T-helper 1 cell treated with Interleukin-12 subunit alpha and Interleukin-12 subunit beta and Interleukin-4 antibody, amounts not matched to agents 30 μg/mL and 1 μg/mL, for 36 hours (primary cell): ENCODE data around the gene AGXT.

ENCODE experiments used
- H3K27ac Mint-ChIP-seq: one replicate; pipeline ENCODE4 v1.8.0; 2021; ENCODE audit warnings: mild to moderate bottlenecking, mixed read lengths
- H3K27me3 Mint-ChIP-seq: one replicate; pipeline ENCODE4 v1.8.0; 2021; ENCODE audit warnings: low read depth, mixed read lengths
- H3K36me3 Mint-ChIP-seq: one replicate; pipeline ENCODE4 v1.8.0; 2021; ENCODE audit warnings: low read depth, mixed read lengths
- H3K4me1 Mint-ChIP-seq: one replicate; pipeline ENCODE4 v1.8.0; 2021; ENCODE audit warnings: low read depth, mixed read lengths
- H3K4me3 Mint-ChIP-seq: one replicate; pipeline ENCODE4 v1.8.0; 2021; ENCODE audit warnings: mild to moderate bottlenecking, moderate library complexity, mixed read lengths
- H3K9me3 Mint-ChIP-seq: one replicate; pipeline ENCODE4 v1.8.0; 2021; ENCODE audit warnings: mixed read lengths

Gene AGXT

GRCh38 chr2:240868286-240869108 lies at the start of gene AGXT:
AGXT (plus strand) TSS chr2:240868824; CDS start chr2:240868866, 42 bp downstream.
- Mint-ChIP-seq H3K4me1 (peaks cover 4% of the 10 kb centered on the region), H3K36me3 (no peaks in the 10 kb centered on the region), H3K4me3 (no peak within 1 kb of the TSS), H3K27ac (no peak within 1 kb of the TSS), H3K27me3 (peaks cover 21% of the 10 kb centered on the region), H3K9me3 (no peaks in the 10 kb centered on the region)

DNA sequence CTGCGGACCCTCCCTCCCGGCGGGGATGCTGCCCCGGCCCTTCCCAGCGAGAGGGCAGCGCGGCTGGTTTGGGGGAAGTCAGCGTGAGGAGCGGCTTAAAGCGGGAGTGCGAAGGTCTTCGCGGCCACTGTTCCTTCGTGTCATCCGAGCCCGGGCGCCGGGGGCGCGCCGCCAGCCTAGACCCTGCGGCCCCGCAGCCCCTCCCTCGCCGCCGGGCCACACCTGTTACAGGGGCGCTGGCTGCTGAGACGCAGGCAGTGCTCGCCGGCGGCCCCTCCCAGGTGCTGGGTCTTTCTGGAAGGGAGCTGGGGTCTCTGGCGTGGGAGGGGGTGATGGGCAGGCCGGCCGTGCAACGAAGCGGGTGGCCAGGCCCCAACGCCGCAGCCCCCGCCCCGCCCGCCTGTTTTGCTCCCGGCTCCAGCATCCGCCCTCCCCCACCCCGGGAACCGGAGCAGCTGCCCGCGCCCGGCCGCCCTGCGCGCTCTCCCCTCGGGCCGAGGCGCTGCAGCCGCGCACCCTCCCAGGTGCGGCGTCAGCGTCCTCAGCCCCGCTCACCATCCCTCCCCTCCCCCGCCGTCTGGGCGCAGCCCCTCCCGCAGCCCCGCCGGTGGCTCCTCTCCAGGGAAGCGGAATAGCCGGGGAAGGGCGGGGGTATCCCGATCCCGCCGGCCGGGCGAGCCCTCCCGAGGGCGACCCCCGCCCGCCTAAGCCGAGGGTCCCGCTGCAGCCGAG lies 49.3 kb upstream of the AGXT start:
- peaks cover 51% of the 10 kb centered on the region for H3K27me3 Mint-ChIP-seq
- no peak overlapping the region for H3K27ac Mint-ChIP-seq
- H3K4me1 Mint-ChIP-seq = peaks cover 7% of the 10 kb centered on the region
- peaks cover 2% of the 10 kb centered on the region for H3K36me3 Mint-ChIP-seq
- peaks cover 2% of the 10 kb centered on the region for H3K9me3 Mint-ChIP-seq
- H3K4me3 Mint-ChIP-seq = no peak overlapping the region

DNA sequence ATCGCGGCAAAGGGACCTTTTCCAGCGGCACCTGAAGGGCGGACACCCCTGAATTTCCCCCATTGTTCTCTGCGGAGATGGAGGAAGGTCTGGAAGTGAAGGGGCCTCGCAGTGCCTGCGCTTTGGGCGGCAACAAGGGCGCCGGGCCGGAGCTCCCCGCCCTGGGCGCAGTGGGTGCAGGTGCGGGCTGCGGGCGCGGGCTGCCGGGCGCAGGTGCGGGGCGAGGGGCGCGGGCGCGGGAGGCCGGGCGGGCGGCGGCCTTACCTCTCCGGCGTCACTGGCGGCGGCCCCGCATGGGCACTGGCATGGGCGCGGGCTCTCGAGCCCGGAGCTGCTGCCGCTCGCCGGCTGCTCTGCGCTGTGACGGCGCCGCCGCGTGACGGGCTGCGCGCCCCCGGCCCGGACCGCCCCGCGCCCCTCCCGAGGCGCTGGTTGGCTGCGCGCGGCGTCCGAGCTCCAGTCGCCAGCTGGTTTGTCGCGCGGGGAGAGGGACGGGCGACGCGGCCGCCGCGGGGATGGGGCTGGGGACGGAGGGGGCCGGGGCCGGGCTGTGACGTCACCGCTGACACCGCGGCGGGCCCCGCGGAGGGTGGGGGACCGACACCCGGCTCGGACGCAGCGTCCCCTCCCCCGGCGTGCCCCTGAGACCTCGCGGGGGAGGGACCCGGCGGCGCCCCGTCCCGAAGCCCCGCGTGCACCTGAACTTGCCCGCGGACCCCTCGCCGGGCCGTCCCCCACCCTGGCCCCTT lies 48.6 kb upstream of the AGXT start, which contains the start of gene KIF1A:
TSS of gene KIF1A (minus strand) at position 362 of the 749 bp plus-strand sequence. CDS start 22,467 bp downstream, outside the sequence.
- Mint-ChIP-seq H3K4me1 (peaks cover 7% of the 10 kb centered on the region), H3K27ac (no peak within 1 kb of the TSS), H3K27me3 (peaks cover 57% of the 10 kb centered on the region), H3K36me3 (peaks cover 2% of the 10 kb centered on the region), H3K9me3 (no peaks in the 10 kb centered on the region), H3K4me3 (no peak within 1 kb of the TSS)

DNA sequence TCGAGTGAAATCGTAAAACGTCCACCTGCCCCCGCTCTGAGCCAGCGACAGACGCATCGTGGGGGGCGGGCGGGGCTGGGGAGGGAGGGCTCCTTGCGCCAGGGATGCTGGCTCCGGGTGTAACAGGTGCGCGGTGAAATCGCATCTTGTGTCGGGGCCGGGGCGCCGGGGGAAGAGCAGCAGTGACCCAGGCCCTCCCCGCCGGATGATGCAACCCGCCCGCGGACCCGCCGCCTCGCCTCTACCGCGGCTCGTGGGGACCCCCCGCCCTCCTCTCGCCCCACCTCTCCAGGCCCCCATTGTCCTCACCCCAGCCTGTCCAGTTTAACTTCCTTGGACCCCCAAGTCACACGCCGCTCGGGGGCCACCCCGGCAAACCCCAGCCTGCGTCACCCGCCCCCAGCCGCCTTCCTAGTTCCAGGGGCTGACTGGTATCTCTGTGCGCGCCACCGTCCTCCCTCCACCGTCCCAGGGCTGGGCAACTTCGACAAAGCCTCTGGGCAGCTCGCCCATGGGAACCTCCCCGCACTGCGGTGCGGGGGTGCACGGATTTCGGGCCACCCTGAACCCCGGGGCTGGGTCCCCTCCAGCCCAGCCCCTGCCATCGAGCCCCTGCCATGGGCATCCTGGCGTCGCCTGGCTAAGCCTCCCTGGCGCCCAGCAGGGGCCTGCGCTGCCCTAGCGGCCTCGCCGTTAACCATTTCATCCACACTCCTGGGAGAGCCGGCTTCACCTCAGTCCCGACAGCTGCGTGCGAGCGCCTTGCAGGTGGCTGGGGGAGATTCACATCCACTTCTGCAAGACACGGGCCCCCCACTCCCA lies 47.8 kb upstream of the AGXT start:
- H3K4me1 Mint-ChIP-seq = peaks cover 7% of the 10 kb centered on the region
- no peaks in the 10 kb centered on the region for H3K9me3 Mint-ChIP-seq
- peak overlapping the region; percentile 31 for H3K4me3 Mint-ChIP-seq
- peaks cover 63% of the 10 kb centered on the region for H3K27me3 Mint-ChIP-seq
- peaks cover 2% of the 10 kb centered on the region for H3K36me3 Mint-ChIP-seq
- no peak overlapping the region for H3K27ac Mint-ChIP-seq

DNA sequence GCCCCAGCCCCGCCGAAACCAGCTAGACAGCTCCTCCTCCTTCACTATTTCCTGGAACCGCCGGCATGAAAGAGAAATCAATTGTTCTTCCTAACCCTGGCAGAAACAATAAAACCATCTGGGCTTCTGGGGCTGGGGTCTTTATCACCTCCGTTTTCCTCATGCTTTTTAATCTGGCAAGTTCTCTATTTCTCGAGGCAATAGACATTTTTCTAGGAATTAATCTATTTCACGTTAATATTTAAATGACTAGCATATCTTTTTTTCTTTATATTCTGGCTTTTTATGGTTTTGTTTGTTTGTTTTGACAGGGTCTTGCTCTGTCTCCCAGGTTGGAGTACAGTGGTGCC lies 47.2 kb upstream of the AGXT start:
- H3K36me3 Mint-ChIP-seq = peaks cover 2% of the 10 kb centered on the region
- H3K27me3 Mint-ChIP-seq = peaks cover 63% of the 10 kb centered on the region
- no peaks in the 10 kb centered on the region for H3K9me3 Mint-ChIP-seq
- no peak overlapping the region for H3K27ac Mint-ChIP-seq
- H3K4me1 Mint-ChIP-seq = peaks cover 7% of the 10 kb centered on the region
- peak overlapping the region; percentile 31 for H3K4me3 Mint-ChIP-seq

DNA sequence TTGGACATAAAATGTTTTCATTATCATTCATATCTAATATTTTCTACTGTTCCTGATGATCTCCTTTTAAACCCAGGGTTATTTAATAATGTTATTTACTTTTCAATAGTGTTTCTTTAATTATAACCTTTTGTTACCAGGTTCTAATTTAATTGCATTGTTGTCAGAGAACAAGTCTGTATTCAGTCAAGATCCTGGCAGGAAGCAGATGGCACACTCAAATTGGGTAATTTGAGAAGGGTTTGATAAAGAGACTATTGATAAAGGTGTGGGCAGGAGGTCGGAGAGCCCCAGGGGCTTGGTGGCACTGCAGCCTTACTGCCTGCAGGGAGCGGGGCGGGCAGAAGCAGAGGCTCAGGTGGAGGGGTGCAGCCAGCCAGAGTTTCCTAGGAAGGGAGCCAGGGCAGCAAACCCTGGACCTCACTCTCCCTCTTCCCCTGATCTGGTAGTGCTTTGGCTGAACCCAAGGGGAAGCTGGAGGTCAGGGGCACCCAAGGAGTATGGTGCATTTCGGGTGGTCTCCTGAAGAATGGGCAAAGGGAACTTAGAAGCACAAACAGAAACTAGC lies 46.3 kb upstream of the AGXT start:
- Mint-ChIP-seq H3K27me3 (peaks cover 66% of the 10 kb centered on the region), H3K4me1 (peaks cover 7% of the 10 kb centered on the region), H3K36me3 (peaks cover 2% of the 10 kb centered on the region), H3K4me3 (no peak overlapping the region), H3K9me3 (no peaks in the 10 kb centered on the region), H3K27ac (no peak overlapping the region)

DNA sequence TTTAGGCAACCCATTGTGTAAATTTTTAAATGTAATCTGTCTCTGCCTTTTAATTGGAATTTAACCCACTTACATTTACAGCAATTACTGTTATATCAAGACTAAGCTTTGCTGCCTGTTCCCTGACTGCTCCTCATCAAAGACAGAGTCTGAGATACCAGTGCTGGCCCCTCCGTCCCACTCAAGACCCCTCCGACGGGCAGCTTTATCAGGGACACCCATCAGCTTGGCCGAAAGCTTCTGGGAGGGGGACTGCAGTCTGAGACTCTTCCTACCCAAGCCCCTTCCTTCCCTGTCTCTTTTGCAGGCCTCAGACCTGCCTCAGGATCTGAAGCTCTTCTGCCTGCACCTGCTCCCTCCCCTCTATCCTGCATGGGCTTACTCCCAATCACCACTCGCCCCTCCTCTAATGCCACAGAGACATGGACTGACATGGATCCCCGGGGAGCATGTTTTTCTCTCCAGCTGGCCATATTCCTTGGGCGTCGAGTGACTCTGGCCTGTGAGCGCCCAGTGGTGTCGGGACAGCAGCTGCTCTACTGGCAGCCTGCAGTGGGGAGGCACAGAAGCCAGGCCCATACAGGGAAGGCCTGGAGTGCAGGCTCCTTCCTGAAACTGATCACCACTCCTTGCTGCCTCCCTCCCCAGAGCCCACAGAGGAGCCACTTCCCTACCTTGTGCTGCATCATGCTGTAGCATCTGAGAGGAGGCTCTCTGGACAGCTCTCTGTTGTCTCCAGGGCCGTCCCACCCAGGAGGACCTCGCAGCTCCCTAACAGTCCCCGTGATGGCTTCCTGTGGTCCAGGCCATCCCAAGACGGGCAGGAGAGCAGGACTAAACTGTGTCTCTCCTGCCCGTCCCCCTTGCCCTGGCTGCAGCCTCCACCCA lies 44.9 kb upstream of the AGXT start:
- Mint-ChIP-seq H3K27me3 (peaks cover 70% of the 10 kb centered on the region), H3K27ac (no peak overlapping the region), H3K9me3 (no peaks in the 10 kb centered on the region), H3K36me3 (peaks cover 2% of the 10 kb centered on the region), H3K4me3 (no peak overlapping the region), H3K4me1 (peaks cover 7% of the 10 kb centered on the region)

DNA sequence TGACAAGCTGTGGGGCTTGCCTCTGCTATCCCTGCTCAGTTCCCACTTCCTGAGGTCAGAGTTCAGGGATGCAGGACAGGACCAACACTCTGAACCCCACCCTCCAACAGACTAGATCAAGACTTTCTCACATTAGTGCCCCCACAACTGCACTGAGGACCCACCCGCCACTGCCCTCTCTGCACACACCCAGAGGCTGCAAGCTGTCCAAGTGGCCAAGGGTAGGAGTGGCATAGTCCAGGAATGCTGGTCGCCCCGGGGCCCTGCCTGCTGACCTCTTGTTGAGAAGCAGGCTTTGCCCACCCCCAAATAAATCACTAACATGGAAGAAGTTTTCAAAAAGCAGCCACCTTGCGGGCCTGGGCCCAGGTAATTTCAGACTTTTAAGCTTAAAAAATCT lies 43.1 kb upstream of the AGXT start:
- Mint-ChIP-seq H3K9me3 (no peaks in the 10 kb centered on the region), H3K27me3 (peaks cover 83% of the 10 kb centered on the region), H3K36me3 (peaks cover 2% of the 10 kb centered on the region), H3K27ac (no peak overlapping the region), H3K4me1 (peaks cover 7% of the 10 kb centered on the region), H3K4me3 (no peak overlapping the region)

- peaks cover 2% of the 10 kb centered on the region for H3K4me1 Mint-ChIP-seq
- H3K4me3 Mint-ChIP-seq = peak overlapping the region; percentile 65
- H3K9me3 Mint-ChIP-seq = no peaks in the 10 kb centered on the region
- H3K27ac Mint-ChIP-seq = no peak overlapping the region
- H3K27me3 Mint-ChIP-seq = peaks cover 41% of the 10 kb centered on the region
- no peaks in the 10 kb centered on the region for H3K36me3 Mint-ChIP-seq
These were observed 36.9 kb upstream of the AGXT start for GRCh38 chr2:240831594-240832204.

DNA sequence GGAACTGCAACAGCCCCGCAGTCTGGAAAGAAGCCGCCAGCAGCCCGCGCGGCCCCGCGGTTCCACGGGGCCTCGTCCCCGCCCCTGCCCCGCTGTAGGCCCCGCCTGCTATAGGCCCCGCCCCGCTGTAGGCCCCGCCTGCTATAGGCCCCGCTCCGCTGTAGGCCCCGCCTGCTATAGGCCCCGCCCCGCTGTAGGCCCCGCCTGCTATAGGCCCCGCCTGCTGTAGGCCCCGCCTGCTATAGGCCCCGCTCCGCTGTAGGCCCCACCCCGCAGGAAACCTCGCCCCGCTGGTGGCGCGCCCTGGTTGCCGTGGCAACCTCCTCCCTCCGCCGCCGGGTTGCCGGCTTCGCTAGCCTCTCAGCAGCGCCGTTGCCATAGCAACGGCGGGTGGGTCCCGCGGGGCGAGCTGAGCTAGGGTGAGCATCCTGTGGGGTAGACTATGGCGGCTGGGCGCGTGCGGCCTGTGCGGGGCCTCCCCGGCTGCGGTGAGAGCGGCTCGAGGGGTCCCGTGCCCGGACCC lies 36.4 kb upstream of the AGXT start:
- Mint-ChIP-seq H3K27me3 (peaks cover 41% of the 10 kb centered on the region), H3K4me3 (no peak overlapping the region), H3K27ac (peak overlapping the region; percentile 49), H3K36me3 (no peaks in the 10 kb centered on the region), H3K4me1 (peaks cover 2% of the 10 kb centered on the region), H3K9me3 (no peaks in the 10 kb centered on the region)

DNA sequence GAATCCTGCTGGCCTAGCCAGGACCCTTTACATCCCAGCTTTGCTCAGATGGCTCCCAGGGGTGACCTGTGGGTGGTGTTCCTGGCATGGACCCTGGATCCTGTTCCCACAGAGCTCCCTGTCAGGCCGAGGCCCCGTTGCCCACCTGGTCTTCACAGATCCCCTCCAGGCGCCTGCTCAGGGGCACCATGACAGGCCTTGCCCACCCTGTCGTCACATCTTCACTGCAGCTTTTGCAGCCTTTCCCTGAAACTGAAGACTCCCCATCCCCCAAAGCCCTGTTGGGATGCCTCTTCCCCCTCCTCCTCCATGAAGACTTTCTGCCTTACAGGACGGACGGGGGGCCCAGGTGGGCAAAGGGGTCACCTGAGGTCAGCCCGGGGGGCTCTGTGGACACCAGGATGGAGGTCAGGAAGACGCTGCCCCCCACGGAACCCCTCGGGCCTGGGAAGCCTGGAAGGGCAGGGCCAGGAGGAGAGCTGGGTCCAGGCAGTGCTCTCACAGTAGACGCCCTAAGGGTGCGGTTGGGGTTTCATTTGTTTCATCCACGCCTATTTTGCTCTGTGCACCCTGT lies 35.6 kb upstream of the AGXT start:
- Mint-ChIP-seq H3K27me3 (peaks cover 39% of the 10 kb centered on the region), H3K4me3 (no peak overlapping the region), H3K4me1 (peaks cover 2% of the 10 kb centered on the region), H3K9me3 (no peaks in the 10 kb centered on the region), H3K27ac (no peak overlapping the region), H3K36me3 (no peaks in the 10 kb centered on the region)

DNA sequence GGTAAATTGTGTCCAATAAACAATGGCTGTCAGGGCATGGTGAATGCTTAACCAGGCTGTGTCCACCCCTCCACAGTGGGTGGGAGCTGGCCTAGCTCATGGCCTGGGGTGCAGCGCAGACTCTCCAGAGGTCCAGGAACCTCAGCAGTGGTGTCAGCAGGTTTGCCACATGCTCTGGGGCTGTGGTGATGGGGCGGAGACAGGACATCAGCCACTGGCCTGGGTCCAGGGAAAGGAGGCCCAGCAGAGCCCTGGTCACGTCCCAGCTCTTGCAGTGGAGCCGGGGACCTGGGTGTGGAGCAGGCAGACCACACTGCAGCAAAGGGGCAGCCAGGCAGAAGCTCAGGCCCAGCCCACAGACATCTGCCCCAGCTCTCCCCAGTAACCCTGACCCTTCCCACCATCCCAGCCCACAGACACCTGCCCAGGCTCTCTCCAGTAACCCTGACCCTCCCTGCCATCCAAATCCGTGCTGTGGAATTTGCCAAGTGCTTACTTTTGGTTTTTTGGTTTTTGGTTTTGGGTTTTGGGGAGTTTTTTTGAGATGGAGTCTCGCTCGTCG lies 34.8 kb upstream of the AGXT start:
- Mint-ChIP-seq H3K27me3 (peaks cover 36% of the 10 kb centered on the region), H3K4me1 (peaks cover 2% of the 10 kb centered on the region), H3K36me3 (no peaks in the 10 kb centered on the region), H3K27ac (no peak overlapping the region), H3K9me3 (no peaks in the 10 kb centered on the region), H3K4me3 (no peak overlapping the region)
